HCT116 (cell line): ENCODE data around the gene TMEM186. TPM values are rescaled to one million over a fixed set of nuclear protein-coding genes. Genes with fewer than 3 reads are reported as not detected.

Experiments used
- ATAC-seq: fragments of 200-7000 bp; cut with Tn5 transposase; 2 replicates; pipeline ENCODE4 v1.9.1; 2020; ENCODE audit warnings: mild to moderate bottlenecking, moderate library complexity
- BruUV-seq: library from RNA; stranded (reverse); fragments of 400-500 nt; replicated peaks from 2 replicates; lab custom pipeline; 2021; lab: Mats Ljungman, UMichigan
- CTCF ChIA-PET: fragments of 300-600 bp; sonication (Branson Sonifier 250); formaldehyde crosslinking; loops from one replicate; lab custom pipeline; 2021; ENCODE audit warnings: antibody characterized with exemption; lab: Charles Lee
- POLR2A ChIA-PET: fragments of 300-600, 350-600 bp; sonication (Branson Sonifier 250); formaldehyde crosslinking; loops from one replicate; lab custom pipeline; 2021; ENCODE audit warnings: antibody characterized with exemption; lab: Charles Lee
- RAD21 ChIA-PET, 2 experiments: fragments of 300-600 bp; sonication (Branson Sonifier 250); formaldehyde crosslinking; loops; one replicate each; lab custom pipeline; 2023; ENCODE audit warnings: low total read pairs in 2 of 2; ENCODE audit not compliant: uncharacterized antibody in 2 of 2, unreplicated experiment in 2 of 2, low non-redundant PET in 1 of 2; lab: Charles Lee
- DNase-seq: peaks from one replicate; pipeline ENCODE4 v3.0.0-alpha.2; 2010; ENCODE audit warnings: low read depth, low spot score
- H2AFZ ChIP-seq: fragments of 200-600 bp; shearing (Covaris generic), sonication (generic); 2 replicates; pipeline ENCODE4 v1.6.1; 2017; ENCODE audit warnings: low read depth, mixed run types, mixed read lengths, antibody characterized with exemption, low read length; ENCODE audit not compliant: poor library complexity, severe bottlenecking
- H3K27ac ChIP-seq: 2 replicates; pipeline ENCODE4 v1.5.1; 2012; ENCODE audit warnings: low read depth, low read length
- H3K27me3 ChIP-seq: fragments of 200-600 bp; sonication (generic); 2 replicates; pipeline ENCODE4 v1.6.1; 2016; ENCODE audit warnings: mixed run types, low read length, mixed read lengths; ENCODE audit not compliant: insufficient read depth
- H3K36me3 ChIP-seq, 2 experiments: fragments of 200-500 bp in 1 of 2; fragments of 200-600 bp in 1 of 2; sonication (Bioruptor generic) in 1 of 2; sonication (generic) in 1 of 2; 2 replicates each; pipeline versions ENCODE4 v1.5.1 to v1.6.1; 2014 to 2016; ENCODE audit warnings: low read length in 2 of 2, inconsistent platforms in 1 of 2, mixed read lengths in 1 of 2, mixed run types in 1 of 2; ENCODE audit not compliant: insufficient read depth in 2 of 2, control insufficient read depth in 1 of 2
- H3K4me1 ChIP-seq, 2 experiments: fragments of 200-600 bp in 1 of 2; sonication (generic) in 1 of 2; 2 replicates each; pipeline versions ENCODE4 v1.5.1 to v1.6.1; 2012 to 2017; ENCODE audit warnings: low read length in 2 of 2, inconsistent platforms in 1 of 2, mild to moderate bottlenecking in 1 of 2, mixed read lengths in 1 of 2, mixed run types in 1 of 2, moderate library complexity in 1 of 2; ENCODE audit not compliant: insufficient read depth in 2 of 2, control insufficient read depth in 1 of 2
- H3K4me2 ChIP-seq: fragments of 200-600 bp; sonication (generic); 2 replicates; pipeline ENCODE4 v1.6.1; 2017; ENCODE audit warnings: mixed run types, low read length, mixed read lengths
- H3K4me3 ChIP-seq, 2 experiments: fragments of 200-600 bp in 1 of 2; sonication (generic) in 1 of 2; replicated peaks in 1 of 2; 2 replicates each; pipeline ENCODE4 v1.5.1; 2011 to 2016; ENCODE audit warnings: low read length in 2 of 2, control low read depth in 1 of 2, low read depth in 1 of 2, mild to moderate bottlenecking in 1 of 2, mixed read lengths in 1 of 2, mixed run types in 1 of 2
- H3K79me2 ChIP-seq: fragments of 200-600 bp; sonication (generic); 2 replicates; pipeline ENCODE4 v1.6.1; 2017; ENCODE audit warnings: mild to moderate bottlenecking, mixed run types, low read length, moderate library complexity, mixed read lengths; ENCODE audit not compliant: insufficient read depth
- H3K9ac ChIP-seq: fragments of 200-600 bp; sonication (generic); 2 replicates; pipeline ENCODE4 v1.6.1; 2016; ENCODE audit warnings: low read length, mixed read lengths
- H3K9me2 ChIP-seq: fragments of 200-600 bp; sonication (generic), shearing (Covaris generic); 2 replicates; pipeline ENCODE4 v1.6.1; 2017; ENCODE audit warnings: mixed run types, mild to moderate bottlenecking, moderate library complexity; ENCODE audit not compliant: insufficient read depth
- H3K9me3 ChIP-seq, 2 experiments: fragments of 200-500 bp in 1 of 2; fragments of 200-600 bp in 1 of 2; sonication (Bioruptor generic) in 1 of 2; sonication (generic) in 1 of 2; 2 replicates each; pipeline ENCODE4 v1.6.1; 2014 to 2017; ENCODE audit warnings: low read length in 2 of 2, mixed read lengths in 2 of 2, inconsistent platforms in 1 of 2, low read depth in 1 of 2, mild to moderate bottlenecking in 1 of 2, mixed run types in 1 of 2, moderate library complexity in 1 of 2; ENCODE audit not compliant: control insufficient read depth in 1 of 2, insufficient read depth in 1 of 2
- H4K20me1 ChIP-seq: fragments of 200-600 bp; sonication (generic), shearing (Covaris generic); 2 replicates; pipeline ENCODE4 v1.6.1; 2017; ENCODE audit warnings: mixed run types, mild to moderate bottlenecking, moderate library complexity; ENCODE audit not compliant: insufficient read depth
- ATF3 ChIP-seq: IDR thresholded peaks from 2 replicates; pipeline ENCODE4 v1.6.1; 2012
- CBX3 ChIP-seq: IDR thresholded peaks from 2 replicates; pipeline ENCODE4 v1.6.1; 2012; ENCODE audit warnings: low read depth
- CEBPB ChIP-seq: IDR thresholded peaks from 2 replicates; pipeline ENCODE4 v1.6.1; 2012; ENCODE audit warnings: low read depth
- EGR1 ChIP-seq: IDR thresholded peaks from 2 replicates; pipeline ENCODE4 v1.6.1; 2012; ENCODE audit warnings: low read depth
- ELF1 ChIP-seq: IDR thresholded peaks from 2 replicates; pipeline ENCODE4 v1.6.1; 2012; ENCODE audit warnings: low read depth, borderline replicate concordance
- EZH2phosphoT487 ChIP-seq: fragments of 200-600 bp; IDR thresholded peaks from 2 replicates; pipeline ENCODE4 v1.6.1; 2018; ENCODE audit warnings: antibody characterized with exemption, borderline replicate concordance
- FOSL1 ChIP-seq: IDR thresholded peaks from 2 replicates; pipeline ENCODE4 v1.6.1; 2012; ENCODE audit warnings: low read depth
- POLR2A ChIP-seq: IDR thresholded peaks from 2 replicates; pipeline ENCODE4 v1.7.0; 2011; ENCODE audit warnings: borderline replicate concordance; ENCODE audit not compliant: insufficient read depth, insufficient read length; ENCODE audit errors: extremely low read depth
- RAD21 ChIP-seq: IDR thresholded peaks from 2 replicates; pipeline ENCODE4 v1.6.1; 2012; ENCODE audit warnings: low read depth, mild to moderate bottlenecking
- SP1 ChIP-seq: IDR thresholded peaks from 2 replicates; pipeline ENCODE4 v1.6.1; 2012; ENCODE audit warnings: low read depth
- ZFX ChIP-seq: fragments of 450-650 bp; IDR thresholded peaks from 2 replicates; pipeline ENCODE4 v1.6.1; 2017
- ZNF274 ChIP-seq: fragments of 200-500 bp; sonication (Bioruptor generic); IDR thresholded peaks from 2 replicates; pipeline ENCODE4 v1.6.1; 2014; ENCODE audit warnings: mild to moderate bottlenecking, low read depth, low read length, inconsistent platforms
- intact Hi-C: fragments of 100-400 bp; cut with micrococcal nuclease; formaldehyde crosslinking; loops from 2 replicates; pipeline ENCODE4 v1.10.0; 2022
- total RNA-seq: library from RNA; stranded (reverse); gene quantifications from one replicate; pipeline ENCODE4 v1.2.1, GENCODE V29; 2021; ENCODE audit not compliant: unreplicated experiment
- TF ChIP-seq, protein P1 (sequence below), 3 experiments: fragments of 200-600 bp in 1 of 3; sonication (generic) in 1 of 3; IDR thresholded peaks in 2 of 3; conservative IDR thresholded peaks in 1 of 3; 2 replicates each; pipeline ENCODE4 v1.5.1; 2012 to 2017; ENCODE audit warnings: low read depth in 2 of 3, low read length in 2 of 3, antibody characterized with exemption in 1 of 3, borderline replicate concordance in 1 of 3, control low read depth in 1 of 3, mild to moderate bottlenecking in 1 of 3, mixed read lengths in 1 of 3, mixed run types in 1 of 3, moderate library complexity in 1 of 3; ENCODE audit not compliant: insufficient read depth in 1 of 3
- TF ChIP-seq, protein P2 (sequence below): IDR thresholded peaks from 2 replicates; pipeline ENCODE4 v1.6.1; 2011; ENCODE audit warnings: mild to moderate bottlenecking, low read length, moderate library complexity; ENCODE audit not compliant: insufficient replicate concordance; ENCODE audit errors: extremely low read depth

TMEM186 gene
- total RNA-seq, 1 experiment from 2014 or later, result 14.0 TPM

- RAD21 ChIA-PET, result no interaction called here
- ATAC-seq, result no peak
- BruUV-seq, result no TSS peak
- no peaks in the 10 kb centered on the region for H3K9me2 ChIP-seq
- no peak overlapping the region for H3K4me3 ChIP-seq
- H3K4me2 ChIP-seq, result no peak overlapping the region
- H4K20me1 ChIP-seq, result no peaks in the 10 kb centered on the region
- intact Hi-C loops, result no loop called here
- H3K9me3 ChIP-seq, result no peaks in the 10 kb centered on the region
- no peak overlapping the region for H3K9ac ChIP-seq
- CTCF ChIA-PET, result no interaction called here
- no peaks in the 10 kb centered on the region for H3K36me3 ChIP-seq
- POLR2A ChIA-PET, result no interaction called here
- TF ChIP-seq, protein P1, sequence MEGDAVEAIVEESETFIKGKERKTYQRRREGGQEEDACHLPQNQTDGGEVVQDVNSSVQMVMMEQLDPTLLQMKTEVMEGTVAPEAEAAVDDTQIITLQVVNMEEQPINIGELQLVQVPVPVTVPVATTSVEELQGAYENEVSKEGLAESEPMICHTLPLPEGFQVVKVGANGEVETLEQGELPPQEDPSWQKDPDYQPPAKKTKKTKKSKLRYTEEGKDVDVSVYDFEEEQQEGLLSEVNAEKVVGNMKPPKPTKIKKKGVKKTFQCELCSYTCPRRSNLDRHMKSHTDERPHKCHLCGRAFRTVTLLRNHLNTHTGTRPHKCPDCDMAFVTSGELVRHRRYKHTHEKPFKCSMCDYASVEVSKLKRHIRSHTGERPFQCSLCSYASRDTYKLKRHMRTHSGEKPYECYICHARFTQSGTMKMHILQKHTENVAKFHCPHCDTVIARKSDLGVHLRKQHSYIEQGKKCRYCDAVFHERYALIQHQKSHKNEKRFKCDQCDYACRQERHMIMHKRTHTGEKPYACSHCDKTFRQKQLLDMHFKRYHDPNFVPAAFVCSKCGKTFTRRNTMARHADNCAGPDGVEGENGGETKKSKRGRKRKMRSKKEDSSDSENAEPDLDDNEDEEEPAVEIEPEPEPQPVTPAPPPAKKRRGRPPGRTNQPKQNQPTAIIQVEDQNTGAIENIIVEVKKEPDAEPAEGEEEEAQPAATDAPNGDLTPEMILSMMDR (IDR thresholded peaks at IDR 0.05 in 2 of 3, conservative IDR thresholded peaks at IDR 0.05 in 1 of 3; ENCODE audit: borderline replicate concordance in 1 of 3, insufficient read depth in 1 of 3, low read depth in 2 of 3, low read length in 2 of 3), result no peak
- TF ChIP-seq, protein P2, sequence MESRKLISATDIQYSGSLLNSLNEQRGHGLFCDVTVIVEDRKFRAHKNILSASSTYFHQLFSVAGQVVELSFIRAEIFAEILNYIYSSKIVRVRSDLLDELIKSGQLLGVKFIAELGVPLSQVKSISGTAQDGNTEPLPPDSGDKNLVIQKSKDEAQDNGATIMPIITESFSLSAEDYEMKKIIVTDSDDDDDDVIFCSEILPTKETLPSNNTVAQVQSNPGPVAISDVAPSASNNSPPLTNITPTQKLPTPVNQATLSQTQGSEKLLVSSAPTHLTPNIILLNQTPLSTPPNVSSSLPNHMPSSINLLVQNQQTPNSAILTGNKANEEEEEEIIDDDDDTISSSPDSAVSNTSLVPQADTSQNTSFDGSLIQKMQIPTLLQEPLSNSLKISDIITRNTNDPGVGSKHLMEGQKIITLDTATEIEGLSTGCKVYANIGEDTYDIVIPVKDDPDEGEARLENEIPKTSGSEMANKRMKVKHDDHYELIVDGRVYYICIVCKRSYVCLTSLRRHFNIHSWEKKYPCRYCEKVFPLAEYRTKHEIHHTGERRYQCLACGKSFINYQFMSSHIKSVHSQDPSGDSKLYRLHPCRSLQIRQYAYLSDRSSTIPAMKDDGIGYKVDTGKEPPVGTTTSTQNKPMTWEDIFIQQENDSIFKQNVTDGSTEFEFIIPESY, result no peak
- TF ChIP-seq FOSL1 (no peak), EZH2phosphoT487 (no peak), CBX3 (no peak), ELF1 (no peak), SP1 (no peak), ZFX (no peak), EGR1 (no peak), RAD21 (no peak), CEBPB (no peak), POLR2A (no peak), ZNF274 (no peak), ATF3 (no peak)
- no peaks in the 10 kb centered on the region for H3K4me1 ChIP-seq
- no peaks in the 10 kb centered on the region for H3K79me2 ChIP-seq
- H2AFZ ChIP-seq, result no peak overlapping the region
- H3K27me3 ChIP-seq, result no peaks in the 10 kb centered on the region
- no peak for DNase-seq
- H3K27ac ChIP-seq, result no peak overlapping the region
Observed at GRCh38 chr16:8775359-8775758, 22.1 kb downstream of the TMEM186 start.
